Measurements from ENCODE around the gene PRRC2B.
A peak's percentile ranks its signal among the peaks of the same experiment; 100 is the strongest.
"Not testable (repeated sequence)": the region's sequence is repeated elsewhere in the genome, so short reads cannot be mapped to it uniquely, and the experiment has no call there.

Gene PRRC2B

DNA sequence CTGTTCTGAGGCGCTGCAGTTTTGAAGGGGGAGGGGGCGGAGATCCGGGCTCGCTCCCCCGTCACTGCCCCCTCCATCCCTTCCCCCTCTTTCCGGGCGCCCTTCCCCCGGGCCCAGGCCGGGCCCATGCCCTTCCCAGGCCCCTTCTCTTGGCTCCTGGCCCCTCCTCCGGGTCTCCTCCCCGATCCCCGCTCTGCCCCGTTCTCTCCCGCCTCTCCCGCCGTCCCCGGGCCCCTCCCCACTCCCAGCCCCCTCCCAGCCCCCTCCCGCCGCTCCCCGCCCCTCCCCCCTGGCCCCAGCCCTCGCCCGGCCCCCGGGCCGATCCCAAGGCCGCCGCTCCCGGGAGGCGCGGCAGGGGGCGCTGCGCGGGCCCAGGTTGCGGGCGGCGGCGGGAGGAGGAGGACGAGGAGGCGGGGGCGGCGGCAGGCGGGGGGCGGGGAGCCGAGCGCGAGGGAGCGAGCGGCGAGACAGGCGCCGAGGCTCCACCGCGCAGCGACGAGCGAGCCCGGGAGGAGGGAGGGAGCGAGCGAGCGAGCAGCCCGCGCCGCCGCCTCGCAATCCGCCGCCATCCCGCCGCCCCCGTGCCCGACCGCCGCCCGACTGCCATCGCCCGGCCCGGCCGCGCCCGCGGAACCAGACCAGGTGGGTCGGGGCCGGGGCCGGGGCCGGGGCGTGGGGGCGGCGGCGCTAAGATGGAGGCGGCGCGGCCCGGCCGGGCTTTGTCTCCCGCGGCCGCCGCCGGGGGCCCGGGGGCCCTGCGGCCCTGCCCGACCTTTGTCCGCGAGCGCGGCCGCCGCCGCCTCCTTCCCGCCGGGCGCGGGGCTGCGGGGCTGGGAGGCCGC lies at the start of gene PRRC2B:
PRRC2B (plus strand) TSS at position 465 of the 842 bp plus-strand sequence. CDS start 36,059 bp downstream, outside the sequence.
- peak; percentile 87 for DNase-seq

DNA sequence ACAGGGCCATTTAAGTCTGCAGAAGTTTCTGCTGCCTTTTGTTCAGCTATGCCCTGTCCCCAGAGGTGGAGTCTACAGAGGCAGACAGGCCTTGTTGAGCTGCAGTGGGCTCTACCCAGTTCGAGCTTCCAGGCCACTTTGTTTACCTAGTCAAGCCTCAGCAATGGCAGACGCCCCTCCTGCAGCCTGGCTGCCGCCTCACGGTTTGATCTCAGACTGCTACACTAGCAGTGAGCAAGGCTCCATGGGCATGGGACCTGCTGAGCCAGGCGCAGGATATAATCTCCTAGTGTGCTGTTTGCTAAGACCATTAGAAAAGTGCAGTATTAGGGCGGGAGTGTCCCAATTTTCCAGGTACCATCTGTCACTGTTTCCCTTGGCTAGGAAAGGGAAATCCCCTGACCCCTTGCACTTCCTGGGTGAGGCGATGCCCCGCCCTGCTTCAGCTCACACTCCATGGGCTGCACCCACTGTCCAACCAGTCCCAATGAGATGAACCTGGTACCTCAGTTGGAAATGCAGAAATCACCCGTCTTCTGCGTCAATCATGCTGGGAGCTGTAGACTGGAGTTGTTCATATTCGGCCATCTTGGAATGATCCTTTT lies 48.9 kb upstream of the PRRC2B start:
- DNase-seq, result not testable (repeated sequence)

DNA sequence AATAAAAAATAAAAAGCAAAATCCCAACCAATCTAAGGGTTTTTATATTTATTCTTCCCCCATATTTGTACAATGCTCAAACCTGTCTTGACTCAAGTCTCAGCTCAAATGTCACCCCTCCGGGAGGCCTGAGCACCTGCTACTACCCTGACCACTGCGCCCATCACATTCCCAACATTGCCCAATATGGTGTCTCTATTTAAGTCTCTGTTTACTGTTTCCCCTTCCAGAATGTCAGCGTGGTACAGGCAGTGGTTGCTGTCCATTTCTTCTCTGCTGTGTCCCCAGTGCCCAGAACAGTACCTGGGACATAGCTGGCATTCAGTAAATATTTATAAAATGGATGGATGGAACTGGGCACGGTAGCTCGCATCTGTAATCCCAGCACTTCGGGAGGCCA lies 47.3 kb upstream of the PRRC2B start:
- DNase-seq, result no peak

DNA sequence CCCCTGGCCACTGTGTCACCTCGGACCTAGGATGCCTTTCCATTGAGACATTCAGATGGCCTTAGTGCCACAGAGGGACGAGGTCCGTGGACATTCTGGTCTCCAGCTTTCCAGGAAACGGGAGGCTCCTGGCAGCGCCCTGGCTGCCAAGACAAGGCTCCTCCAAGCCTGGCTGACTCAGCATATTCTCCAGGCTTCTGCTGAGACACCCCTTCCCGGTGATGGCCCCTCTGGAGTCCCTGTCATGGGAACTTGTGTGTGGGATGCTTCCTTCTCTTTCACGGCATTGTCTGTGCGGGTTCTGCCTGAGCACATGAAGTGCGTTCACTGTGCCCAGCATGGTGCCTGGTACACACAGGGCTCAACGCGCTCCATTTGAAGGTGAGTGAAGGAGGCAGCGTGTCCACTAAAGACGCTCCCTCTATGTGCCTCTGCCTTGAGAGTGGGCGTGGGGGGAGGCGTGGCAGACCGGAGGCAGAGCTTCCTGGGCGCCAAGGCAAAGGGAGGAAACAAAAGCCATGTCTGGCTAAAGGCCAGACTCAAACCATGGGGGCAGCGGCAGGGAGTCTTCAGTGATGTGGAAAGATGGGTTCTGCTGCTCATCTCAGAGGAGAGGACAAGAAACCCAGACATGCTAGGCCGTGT lies 46.4 kb upstream of the PRRC2B start:
- no peak for DNase-seq

DNA sequence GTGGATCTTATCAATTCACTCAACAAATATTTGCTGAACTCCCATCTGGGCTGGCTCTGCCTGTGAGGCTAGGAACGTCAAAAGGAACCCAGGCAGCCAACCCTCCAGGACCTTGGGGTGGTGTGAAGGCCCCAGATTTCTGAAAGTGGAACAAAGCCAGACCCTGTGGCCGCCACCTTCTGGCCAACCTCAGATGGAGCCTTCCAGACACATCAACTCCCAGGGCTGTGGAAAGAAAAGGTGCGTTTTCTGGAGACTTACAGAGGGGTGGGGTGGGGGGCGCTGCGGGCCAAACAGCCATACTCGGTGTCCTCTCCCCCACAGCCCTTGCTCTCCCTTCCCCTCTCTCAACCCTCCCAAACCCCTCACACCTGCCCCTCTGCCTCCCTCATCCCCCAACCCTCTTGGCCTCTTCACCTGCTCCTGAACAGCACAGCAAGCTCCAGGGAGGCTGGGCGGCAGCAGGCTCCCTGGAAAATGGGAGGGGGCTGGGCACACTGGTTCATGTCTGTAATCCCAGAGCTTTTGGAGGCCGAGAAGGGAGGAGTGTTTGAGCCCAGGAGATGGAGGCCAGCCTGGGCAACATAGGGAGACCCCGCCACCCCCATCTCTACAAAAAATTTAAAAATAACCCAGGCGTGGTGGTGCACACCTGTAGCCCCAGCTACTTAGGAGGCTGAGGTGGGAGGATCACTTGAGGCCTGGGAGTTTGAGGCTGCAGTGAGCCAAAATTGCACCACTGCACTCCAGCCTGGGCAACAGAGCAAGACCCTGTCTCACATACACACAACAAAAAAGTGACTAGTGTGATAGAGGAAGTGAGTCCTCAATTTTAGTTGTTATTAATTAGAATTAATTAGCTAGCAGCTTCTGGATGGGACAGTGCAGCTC lies 45.0 kb upstream of the PRRC2B start:
- no peak for DNase-seq

DNA sequence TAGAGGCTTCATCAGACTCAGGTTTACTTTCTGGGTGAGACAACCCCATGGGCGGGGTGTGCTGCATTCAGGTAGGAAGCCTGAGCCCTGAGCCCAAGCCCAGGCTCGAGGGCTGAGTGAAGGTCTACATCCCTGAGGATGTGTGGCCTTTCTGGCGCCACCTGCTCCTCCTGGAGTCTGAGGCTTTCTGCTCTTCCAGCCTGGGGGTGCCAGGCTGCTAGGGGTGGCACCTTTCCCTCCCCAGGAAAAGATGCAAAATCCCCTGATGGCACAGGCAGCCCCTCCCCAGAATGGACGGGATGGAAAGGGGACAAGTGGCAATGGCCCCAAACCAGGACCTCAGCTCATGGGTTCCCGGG lies 44.4 kb upstream of the PRRC2B start:
- no peak for DNase-seq

DNA sequence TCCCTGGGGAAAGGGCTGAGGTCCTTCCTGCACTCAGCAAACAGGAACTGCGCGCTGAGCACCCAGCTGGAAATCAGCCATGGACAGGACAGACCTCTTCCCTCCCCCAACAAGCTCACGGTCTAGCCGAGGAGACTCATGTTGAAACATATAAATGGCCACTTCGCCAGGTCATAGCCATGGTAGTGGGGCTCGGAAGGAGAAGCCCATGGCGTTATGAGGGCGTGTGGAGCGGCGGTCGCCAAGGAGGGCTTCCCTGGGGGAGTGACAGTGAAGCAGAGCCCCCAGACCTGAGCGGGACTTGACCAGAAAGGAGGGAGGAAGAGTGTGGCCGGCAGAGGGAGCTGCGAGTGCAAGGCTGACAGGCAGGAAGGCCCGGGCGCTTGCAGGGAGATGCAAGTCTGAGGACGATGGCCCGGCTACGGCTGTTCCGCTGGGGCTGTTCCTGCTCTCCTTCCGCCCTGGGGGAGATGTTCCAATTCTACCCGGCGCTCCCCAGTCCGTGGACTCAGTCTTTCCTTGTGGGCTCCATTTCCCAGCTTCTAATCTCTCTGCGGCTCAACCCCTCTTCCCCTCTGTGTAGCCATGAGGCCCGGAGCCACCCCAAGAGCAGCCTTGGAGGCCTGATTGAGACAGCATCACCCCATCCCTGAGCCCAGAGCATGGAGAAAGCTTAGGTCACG lies 43.9 kb upstream of the PRRC2B start:
- peak; percentile 86 for DNase-seq

DNA sequence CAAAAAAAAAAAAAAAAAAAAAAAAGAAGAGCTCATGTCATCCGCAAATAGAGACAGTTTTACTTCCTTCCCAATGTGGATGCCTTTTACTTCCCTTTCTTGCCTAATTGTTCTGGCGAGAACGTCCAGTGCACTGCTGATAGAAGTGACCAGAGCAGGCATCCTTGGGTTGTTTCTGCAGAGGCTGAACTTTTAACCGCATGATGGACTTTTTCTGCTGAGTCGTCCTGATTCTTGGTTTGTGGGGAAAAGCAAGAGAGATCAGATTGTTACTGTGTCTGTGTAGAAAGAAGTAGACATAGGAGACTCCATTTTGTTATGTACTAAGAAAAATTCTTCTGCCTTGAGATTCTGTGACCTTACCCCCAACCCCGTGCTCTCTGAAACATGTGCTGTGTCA lies 37.4 kb upstream of the PRRC2B start:
- not testable (repeated sequence) for DNase-seq

DNA sequence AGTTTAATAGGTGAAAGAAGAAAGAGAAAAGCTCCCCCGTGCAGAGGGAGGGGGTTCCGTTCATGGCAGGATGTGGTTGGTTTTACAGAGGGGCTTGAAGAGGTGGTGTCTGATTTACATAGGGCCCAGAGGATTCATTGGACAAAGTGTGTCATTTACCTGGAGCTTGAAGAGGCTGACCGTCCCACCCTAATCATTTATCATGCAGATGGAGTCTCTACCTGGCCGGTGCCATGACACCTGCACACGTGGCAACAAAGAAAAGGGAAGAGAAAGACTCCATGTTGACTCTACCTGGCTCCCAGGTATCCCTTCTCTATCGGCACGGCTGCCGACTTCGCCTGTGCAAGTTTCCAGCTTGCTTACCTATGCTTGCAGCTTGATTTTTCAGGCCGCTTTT lies 35.3 kb upstream of the PRRC2B start:
- no peak for DNase-seq

DNA sequence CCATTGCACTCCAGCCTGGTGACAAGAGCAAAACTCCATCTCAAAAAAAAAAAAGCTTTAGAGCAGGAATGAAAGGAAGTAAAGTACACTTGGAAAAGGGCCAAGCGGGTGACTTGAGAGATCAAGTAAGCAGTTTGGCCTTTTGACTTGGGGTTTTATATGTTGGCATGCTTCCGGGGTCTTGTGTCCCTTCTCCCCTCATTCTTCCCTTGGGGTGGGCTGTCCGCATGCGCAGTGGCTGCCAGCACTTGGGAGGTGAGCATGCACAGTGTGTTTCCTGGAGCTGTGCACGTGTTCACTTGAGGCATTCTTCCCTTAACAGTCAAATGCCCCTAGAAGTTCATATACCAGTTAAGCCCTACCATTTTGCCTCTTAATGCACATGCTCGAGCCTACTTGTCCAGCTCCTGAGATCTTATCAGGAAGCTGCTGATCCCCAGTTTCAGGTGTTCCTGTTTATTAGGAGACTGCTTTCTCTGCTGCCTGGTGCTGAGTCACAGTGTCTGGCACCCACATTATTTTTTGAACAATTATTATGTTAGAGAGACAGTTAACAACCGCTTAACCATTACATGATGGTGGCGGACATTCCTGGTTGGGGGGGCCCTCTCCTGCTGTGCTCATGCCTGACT lies 32.6 kb upstream of the PRRC2B start:
- no peak for DNase-seq

DNA sequence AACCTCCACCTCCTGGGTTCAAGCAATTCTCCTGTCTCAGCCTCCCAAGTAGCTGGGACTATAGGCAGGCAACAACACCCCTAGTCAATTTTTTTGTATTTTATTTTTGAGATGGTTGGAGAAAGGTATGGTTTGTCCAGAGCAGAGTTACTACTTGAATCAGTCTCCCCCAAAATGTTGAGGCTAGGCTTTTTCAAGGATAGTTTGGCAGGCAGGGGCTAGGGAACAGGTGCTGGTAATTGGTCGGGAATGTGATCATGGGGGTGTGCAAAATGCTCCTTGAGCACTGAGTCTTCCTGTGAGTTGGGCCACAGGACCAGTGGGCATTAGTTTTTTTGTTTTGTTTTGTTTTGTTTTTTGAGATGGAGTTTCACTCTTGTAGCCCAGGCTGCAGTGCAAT lies 28.3 kb upstream of the PRRC2B start:
- no peak for DNase-seq

DNA sequence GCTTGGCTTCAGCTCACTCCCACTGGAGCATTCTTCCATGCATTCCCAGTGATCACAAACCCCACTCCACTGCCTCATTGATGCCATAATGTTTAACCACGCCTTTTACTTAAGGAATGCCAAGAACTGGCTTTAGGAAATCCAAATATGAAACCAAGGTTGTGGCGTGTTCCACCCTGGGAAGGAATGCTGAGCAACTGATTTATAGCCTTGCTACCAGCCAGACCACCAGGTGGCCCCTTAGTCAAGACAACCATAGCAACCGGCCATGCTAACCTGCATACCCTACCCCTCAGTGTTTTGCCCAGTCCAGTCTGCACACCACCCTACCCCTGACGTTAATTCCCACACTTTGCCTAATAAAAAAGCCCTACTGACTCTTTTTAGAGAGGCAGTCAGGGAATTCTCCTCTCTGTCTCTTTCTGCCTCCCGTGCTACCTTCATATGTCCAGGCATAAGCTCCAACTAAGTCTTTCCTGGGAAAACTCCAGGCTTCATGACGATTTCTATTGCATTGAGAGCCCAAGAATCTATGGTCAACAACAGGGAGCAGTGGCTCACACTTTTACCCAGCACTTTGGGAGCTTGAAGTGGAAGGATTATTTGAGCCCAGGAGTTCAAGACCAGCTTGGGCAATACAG lies 27.0 kb upstream of the PRRC2B start:
- no peak for DNase-seq

DNA sequence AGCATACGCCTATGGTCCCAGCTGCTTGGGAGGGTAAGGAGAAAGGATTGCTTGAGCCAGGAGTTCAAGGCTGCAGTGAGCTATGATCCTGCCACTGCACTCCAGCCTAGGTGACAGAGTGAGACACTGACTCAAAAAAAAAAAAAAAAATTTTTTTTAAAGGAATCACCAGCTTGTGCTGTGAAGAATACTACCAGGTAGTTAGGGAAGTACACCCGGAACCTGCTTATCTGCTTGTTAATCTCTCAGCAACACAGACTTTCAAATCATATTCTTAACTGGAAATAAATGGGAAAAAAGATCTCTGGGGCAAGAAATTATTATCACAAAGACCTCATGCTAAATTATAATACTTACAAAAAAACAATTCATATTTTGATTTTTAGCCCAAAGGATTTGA lies 26.4 kb upstream of the PRRC2B start:
- DNase-seq, result no peak

DNA sequence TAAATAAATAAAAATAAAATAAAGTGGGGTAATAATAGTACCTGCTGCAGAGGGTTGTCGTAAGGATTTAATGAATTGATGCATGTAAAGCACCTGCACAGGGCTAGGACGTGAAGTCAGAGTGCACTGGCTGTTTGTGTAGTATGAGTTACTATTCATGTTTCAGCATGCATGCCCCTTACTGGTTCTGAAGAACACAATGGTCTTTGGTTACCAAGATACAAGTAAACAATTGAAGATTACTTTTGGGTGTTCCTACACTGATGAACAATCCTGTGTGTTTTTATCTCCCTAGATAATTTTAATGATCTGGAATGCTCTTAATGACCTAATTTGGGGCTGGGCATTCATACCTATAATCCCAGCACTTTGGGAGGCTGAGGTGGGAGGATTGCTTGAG lies 23.2 kb upstream of the PRRC2B start:
- no peak for DNase-seq

DNA sequence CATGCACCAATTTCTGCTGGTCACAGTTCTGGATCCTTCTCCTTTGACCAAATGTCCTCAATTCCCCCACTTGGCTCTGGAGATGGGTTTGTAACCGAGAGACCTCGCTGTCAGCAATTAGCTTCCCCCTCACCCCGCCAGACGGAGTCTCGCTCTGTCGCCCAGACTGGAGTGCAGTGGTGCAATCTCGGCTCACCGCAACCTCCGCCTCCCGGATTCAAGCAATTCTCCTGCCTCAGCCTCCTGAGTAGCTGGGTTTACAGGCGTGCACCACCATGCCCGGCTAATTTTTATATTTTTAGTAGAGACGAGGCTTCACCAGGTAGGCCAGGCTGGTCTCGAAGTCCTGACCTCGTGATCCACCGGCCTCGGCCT lies 21.3 kb upstream of the PRRC2B start:
- not testable (repeated sequence) for DNase-seq

DNA sequence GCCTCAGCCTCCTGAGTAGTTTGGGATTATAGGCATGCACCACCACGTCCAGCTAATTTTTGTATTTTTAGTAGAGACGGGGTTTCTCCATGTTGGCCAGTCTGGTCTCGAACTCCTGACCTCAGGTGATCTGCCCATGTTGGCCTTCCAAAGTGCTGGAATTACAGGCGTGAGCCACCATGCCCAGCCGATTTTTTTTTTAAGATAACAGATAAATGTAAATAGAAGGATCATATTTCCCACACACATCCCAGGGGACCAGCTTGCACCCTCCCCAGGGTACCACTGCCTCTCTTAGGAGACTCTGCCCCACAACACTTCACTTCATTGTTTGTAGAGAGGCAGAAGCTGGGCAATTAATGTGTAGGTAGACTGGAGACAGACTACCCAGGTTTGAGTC lies 19.2 kb upstream of the PRRC2B start:
- DNase-seq, result not testable (repeated sequence)

DNA sequence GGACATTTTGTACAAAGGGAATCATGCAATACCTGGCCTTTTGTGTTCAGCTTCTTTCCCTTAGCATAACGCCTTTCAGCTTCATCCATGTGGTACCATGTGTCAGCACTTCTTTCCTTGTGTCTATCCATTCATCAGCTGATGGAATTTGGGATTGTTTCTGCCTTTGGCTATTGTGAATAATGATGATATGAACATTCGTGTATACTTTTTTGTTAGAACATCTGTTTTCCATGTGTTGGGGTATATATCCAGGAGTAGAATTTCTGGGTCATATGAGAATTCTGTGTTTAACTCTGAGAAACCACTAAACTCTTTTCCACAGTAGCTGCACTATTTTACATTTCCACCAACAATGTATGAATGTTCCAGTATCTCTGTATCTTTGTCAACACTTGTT lies 14.8 kb upstream of the PRRC2B start:
- DNase-seq, result no peak

DNA sequence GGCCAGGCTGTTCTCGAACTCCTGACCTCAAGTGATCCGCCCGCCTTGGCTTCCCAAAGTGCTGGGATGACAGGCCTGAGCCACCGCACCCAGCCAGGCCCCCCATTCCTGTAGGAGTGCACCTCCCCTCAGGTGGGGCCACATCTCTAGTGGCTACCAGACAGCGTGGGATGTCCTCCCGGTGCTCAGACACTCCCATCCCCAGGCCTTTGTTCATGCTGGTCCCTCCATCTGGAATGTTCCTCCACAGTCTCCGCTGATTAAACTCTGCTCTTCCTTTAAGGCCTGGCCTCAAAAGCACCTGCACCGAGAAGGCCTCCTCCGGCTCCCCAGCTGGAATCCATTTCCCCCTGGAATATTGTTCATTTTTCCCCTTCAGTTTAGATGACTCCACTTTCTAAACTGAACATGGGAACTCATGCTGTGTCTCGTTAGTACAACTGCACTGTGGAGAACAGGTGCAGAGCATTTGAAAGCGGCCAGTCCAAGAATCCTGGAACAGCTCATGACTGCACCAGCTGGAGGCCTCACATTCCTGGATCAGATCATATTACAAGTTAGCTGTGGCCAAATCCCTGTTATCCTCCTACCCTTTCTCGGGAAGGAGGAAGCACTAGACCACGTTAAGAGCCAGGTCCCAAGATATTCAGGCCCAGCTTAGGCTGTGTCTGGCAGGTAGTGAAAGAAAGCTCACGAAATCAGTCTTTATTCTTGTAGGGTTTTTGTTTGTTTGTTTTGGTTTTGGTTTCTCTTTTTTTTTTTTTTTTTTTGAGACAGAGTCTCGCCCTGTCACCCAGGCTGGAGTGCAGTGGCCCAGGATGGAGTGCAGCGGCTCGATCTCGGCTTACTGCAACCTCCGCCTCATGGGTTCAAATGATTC lies 10.8 kb upstream of the PRRC2B start:
- no peak for DNase-seq

DNA sequence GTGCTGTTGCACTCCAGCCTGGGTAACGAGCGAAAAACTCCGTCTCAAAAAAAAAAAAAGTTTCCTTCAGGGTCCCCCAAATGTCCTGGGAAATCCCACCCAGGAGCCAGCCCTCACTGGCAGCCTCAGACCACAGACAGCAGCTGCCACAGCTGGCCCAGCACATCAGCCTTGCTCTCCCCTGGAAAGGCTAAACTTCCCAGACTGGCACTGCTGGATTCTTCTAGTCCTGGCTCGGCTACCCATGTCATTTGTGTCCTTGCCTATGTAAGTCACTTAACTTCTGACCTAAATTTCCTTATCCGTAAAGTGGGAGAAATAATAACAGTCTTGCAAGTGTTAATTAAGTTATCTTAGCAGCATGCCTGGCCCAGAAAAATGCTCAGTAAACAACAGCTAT lies 8.6 kb upstream of the PRRC2B start:
- DNase-seq, result no peak

DNA sequence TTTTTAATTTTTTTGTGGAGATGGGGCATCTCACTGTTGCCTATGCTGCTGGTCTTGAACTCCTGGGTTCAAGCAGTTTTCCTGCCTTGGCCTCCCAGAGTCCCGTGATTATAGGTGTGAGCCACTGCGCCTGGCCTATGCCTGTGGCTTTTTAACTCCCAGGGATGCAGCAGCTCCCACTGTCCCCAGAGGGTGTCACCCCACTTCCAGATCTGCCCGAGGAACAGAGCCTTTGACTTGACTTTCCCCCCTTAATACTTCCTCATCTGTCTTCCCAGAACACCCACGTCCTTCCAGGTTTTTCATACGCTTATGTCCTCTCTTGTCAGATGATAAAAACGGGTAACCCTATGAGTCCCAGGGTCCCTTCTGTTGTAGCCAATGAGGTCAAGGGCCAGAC lies 7.6 kb upstream of the PRRC2B start:
- DNase-seq, result no peak

DNA sequence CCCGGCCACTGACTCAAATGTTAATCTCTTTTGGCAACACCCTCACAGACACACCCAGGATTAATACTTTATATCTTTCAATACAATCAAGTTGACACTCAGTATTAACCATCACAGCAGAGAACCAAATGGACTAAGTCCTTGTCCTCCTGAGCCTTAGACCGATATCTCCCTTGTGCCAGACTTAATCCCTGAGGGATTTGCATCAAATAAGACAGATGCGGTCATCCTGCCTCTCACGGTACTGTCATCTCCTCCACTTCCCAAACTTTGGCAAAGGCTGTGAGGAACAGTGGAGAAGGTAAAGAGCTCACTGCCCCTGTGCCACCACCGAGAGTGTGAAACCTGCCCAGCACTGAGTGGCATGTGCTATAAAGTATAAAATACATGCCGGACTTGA lies 6.5 kb upstream of the PRRC2B start:
- DNase-seq, result no peak

All from activated T-cell treated with anti-CD3 and anti-CD28 coated beads, Interleukin-2, amount 50 U/mL, for 1 hour (primary cell).